ENCODE measurements around the gene NAT14. TPM values are rescaled to one million over a fixed set of nuclear protein-coding genes. Genes with fewer than 3 reads are reported as not detected.

Gene NAT14
- total RNA-seq, 2 experiments from 2014 or later: 28.3 to 29.1 TPM

DNA sequence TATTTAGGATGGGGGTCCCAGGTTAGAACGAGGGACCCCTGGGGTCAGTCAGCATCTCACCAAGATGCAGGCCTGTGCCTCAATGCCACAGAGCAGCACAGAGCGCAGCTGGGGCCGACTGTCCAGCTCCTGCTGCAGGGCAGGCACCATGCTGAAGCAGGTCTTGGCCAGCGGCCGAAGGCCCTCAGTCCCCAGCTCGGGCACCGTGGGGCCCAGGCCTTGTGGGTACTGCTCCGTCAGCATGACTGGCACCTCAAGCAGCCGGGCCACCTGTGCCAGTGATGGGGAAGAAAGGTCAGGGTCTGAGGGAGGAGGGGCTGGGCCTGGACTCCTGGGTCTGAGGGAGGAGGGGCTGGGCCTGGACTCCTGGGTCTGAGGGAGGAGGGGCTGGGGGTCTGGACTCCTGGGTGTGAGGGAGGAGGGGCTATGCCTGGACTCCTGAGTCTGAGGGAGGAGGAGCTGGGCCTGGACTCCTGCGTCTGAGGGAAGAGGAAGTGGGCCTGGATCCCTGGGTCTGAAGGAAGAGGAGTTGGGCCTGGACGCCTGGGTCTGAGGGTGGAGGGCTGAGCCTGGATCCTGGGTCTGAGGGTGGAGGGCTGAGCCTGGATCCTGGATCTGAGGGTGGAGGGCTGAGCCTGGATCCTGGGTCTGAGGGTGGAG, 29.3 kb upstream of the NAT14 start:
- Histone ChIP-seq H4K20me1 (ENCODE audit: insufficient read depth, low read length) (no peaks in the 10 kb centered on the region), H2AFZ (ENCODE audit: low read length) (no peak overlapping the region), H3K4me3 (ENCODE audit: low read depth, low read length, poor library complexity, severe bottlenecking) (no peak overlapping the region), H3K36me3 (ENCODE audit: insufficient read depth, low read length) (peaks cover 15% of the 10 kb centered on the region), H3K4me2 (ENCODE audit: low read length) (no peak overlapping the region), H3K27ac (ENCODE audit: low read depth, low read length, poor library complexity, severe bottlenecking) (no peak overlapping the region), H3K9me2 (ENCODE audit: insufficient read depth, low read length) (no peaks in the 10 kb centered on the region), H3K4me1 (ENCODE audit: insufficient read depth, low read length, poor library complexity, severe bottlenecking) (peaks cover 10% of the 10 kb centered on the region), H3K9me3 (ENCODE audit: low read length) (no peaks in the 10 kb centered on the region), H3K79me2 (ENCODE audit: insufficient read depth, low read depth, low read length) (peaks cover 6% of the 10 kb centered on the region; the same call in 1 of the 2 replicates)
- TF ChIP-seq, protein P1, sequence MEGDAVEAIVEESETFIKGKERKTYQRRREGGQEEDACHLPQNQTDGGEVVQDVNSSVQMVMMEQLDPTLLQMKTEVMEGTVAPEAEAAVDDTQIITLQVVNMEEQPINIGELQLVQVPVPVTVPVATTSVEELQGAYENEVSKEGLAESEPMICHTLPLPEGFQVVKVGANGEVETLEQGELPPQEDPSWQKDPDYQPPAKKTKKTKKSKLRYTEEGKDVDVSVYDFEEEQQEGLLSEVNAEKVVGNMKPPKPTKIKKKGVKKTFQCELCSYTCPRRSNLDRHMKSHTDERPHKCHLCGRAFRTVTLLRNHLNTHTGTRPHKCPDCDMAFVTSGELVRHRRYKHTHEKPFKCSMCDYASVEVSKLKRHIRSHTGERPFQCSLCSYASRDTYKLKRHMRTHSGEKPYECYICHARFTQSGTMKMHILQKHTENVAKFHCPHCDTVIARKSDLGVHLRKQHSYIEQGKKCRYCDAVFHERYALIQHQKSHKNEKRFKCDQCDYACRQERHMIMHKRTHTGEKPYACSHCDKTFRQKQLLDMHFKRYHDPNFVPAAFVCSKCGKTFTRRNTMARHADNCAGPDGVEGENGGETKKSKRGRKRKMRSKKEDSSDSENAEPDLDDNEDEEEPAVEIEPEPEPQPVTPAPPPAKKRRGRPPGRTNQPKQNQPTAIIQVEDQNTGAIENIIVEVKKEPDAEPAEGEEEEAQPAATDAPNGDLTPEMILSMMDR (conservative IDR thresholded peaks at IDR 0.05; ENCODE audit: low read length): no peak
- no peak for TF ChIP-seq EZH2phosphoT487 (IDR thresholded peaks at IDR 0.05; ENCODE audit: borderline replicate concordance, low read depth, low read length)
- no peak for DNase-seq (ENCODE audit: low spot score)
- intact Hi-C loops (cut with micrococcal nuclease; ENCODE audit: unreplicated experiment): no loop called here
- no TSS peak for BruUV-seq (replicated peaks)
- ChIA-PET CTCF (ENCODE audit: unreplicated experiment) (no interaction called here), POLR2A (no interaction called here)

DNA sequence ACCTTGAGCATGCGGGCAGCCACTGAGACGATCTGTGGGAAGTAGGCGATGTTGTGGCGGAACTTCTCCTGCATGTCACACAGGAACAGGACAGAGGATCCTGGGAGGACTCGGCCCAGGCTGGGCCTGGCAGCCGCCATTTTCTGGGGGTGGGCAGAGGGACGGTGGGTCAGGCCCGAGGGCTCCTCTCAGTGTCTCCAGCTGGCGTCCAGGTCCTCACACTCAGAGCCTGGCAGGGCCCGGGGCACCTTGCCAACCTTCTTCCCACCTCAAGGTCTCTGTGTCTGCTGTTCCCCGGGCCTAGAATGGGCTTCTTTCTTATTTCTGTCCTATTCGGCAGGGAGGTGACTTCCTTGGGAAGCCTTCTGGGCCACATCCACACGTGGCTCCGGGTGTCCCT, 28.6 kb upstream of the NAT14 start:
- Histone ChIP-seq H4K20me1 (ENCODE audit: insufficient read depth, low read length) (no peaks in the 10 kb centered on the region), H3K4me1 (ENCODE audit: insufficient read depth, low read length, poor library complexity, severe bottlenecking) (peaks cover 13% of the 10 kb centered on the region), H3K9me2 (ENCODE audit: insufficient read depth, low read length) (no peaks in the 10 kb centered on the region), H3K27ac (ENCODE audit: low read depth, low read length, poor library complexity, severe bottlenecking) (no peak overlapping the region), H3K79me2 (ENCODE audit: insufficient read depth, low read depth, low read length) (peaks cover 8% of the 10 kb centered on the region; the same call in 1 of the 2 replicates), H3K36me3 (ENCODE audit: insufficient read depth, low read length) (peaks cover 15% of the 10 kb centered on the region), H3K4me2 (ENCODE audit: low read length) (no peak overlapping the region), H2AFZ (ENCODE audit: low read length) (no peak overlapping the region), H3K4me3 (ENCODE audit: low read depth, low read length, poor library complexity, severe bottlenecking) (no peak overlapping the region), H3K9me3 (ENCODE audit: low read length) (no peaks in the 10 kb centered on the region)
- no TSS peak for BruUV-seq (replicated peaks)
- TF ChIP-seq EZH2phosphoT487 (IDR thresholded peaks at IDR 0.05; ENCODE audit: borderline replicate concordance, low read depth, low read length): no peak
- TF ChIP-seq, protein P1 (conservative IDR thresholded peaks at IDR 0.05; ENCODE audit: low read length): no peak
- CTCF ChIA-PET (ENCODE audit: unreplicated experiment): no interaction called here
- POLR2A ChIA-PET: no interaction called here
- intact Hi-C loops (cut with micrococcal nuclease; ENCODE audit: unreplicated experiment): no loop called here
- DNase-seq (ENCODE audit: low spot score): no peak

DNA sequence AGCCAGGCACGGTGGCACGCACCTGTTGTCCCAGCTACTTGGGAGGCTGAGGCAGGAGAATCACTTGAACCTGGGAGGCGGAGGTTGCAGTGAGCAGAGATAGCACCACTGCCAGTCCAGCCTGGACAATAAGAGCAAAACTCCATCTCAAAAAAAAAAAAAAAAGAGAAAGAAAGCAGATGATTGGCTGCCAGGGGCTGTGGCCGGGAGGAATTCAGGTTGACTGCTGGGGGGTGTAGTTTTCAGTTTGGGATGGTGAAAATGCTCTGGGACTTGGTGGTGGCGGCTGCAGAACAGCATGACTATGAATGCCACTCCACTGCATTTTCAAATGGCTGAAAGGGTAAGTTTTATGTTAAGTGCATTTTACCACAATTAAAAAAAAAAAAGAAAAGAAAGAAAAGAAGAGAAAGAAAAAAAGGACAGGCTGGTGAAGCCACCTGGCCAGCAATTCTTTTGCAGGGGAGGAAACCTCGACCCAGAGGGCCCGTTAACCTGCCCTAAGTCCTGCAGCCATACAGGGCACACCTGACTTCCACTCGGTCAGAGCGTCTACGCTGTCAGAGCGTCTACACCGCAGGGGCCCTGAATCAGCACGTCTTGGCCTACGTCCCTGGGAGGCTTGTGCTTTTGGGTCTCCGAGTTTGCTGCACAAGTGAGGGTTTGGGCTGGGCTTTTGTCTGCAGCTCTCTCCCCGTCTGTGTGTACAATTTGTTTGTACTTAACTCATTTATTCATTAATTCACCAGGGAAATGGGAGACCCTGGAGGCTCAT, 27.1 kb upstream of the NAT14 start:
- ChIA-PET CTCF (ENCODE audit: unreplicated experiment) (no interaction called here), POLR2A (no interaction called here)
- H2AFZ ChIP-seq (ENCODE audit: low read length): no peak overlapping the region
- H3K4me2 ChIP-seq (ENCODE audit: low read length): no peak overlapping the region
- no peak overlapping the region for H3K27ac ChIP-seq (ENCODE audit: low read depth, low read length, poor library complexity, severe bottlenecking)
- no peaks in the 10 kb centered on the region for H4K20me1 ChIP-seq (ENCODE audit: insufficient read depth, low read length)
- no peak overlapping the region for H3K4me3 ChIP-seq (ENCODE audit: low read depth, low read length, poor library complexity, severe bottlenecking)
- peaks cover 17% of the 10 kb centered on the region for H3K4me1 ChIP-seq (ENCODE audit: insufficient read depth, low read length, poor library complexity, severe bottlenecking)
- intact Hi-C loops (cut with micrococcal nuclease; ENCODE audit: unreplicated experiment): no loop called here
- H3K79me2 ChIP-seq (ENCODE audit: insufficient read depth, low read depth, low read length): peaks cover 8% of the 10 kb centered on the region; the same call in 1 of the 2 replicates
- TF ChIP-seq, protein P1 (conservative IDR thresholded peaks at IDR 0.05; ENCODE audit: low read length): no peak
- TF ChIP-seq EZH2phosphoT487 (IDR thresholded peaks at IDR 0.05; ENCODE audit: borderline replicate concordance, low read depth, low read length): no peak
- H3K9me3 ChIP-seq (ENCODE audit: low read length): no peaks in the 10 kb centered on the region
- H3K36me3 ChIP-seq (ENCODE audit: insufficient read depth, low read length): peaks cover 15% of the 10 kb centered on the region
- H3K9me2 ChIP-seq (ENCODE audit: insufficient read depth, low read length): no peaks in the 10 kb centered on the region
- no TSS peak for BruUV-seq (replicated peaks)
- DNase-seq (ENCODE audit: low spot score): no peak

Data from OCI-LY7 (cell line).